Measurements from ENCODE around the gene PLXNC1. TPM values are rescaled to one million over a fixed set of nuclear protein-coding genes. Genes with fewer than 3 reads are reported as not detected.

The PLXNC1 gene
- total and polyA plus RNA-seq, 9 of the 15 experiments (the other 6 are each of a cell fraction or from before 2014, with no cell fraction given): 0.08 to 0.87 (median 0.28) TPM

- Histone ChIP-seq H2AFZ (ENCODE audit: low read depth, low read length) (no peak overlapping the region), H3K4me2 (ENCODE audit: insufficient read depth, low read length) (no peak overlapping the region), H3K9ac (ENCODE audit: insufficient read depth in 1 of 2, low read depth in 2 of 2, low read length in 2 of 2) (no peak overlapping the region), H3K79me2 (ENCODE audit: control insufficient read depth, insufficient read depth, low read length) (no peaks in the 10 kb centered on the region), H3K27me3 (ENCODE audit: control insufficient read depth in 2 of 2, insufficient read depth in 2 of 2, low read length in 2 of 2) (peaks cover 9 to 31% of the 10 kb centered on the region in 2 experiments; a peak in 4 of 5 replicates), H3K4me1 (replicated peaks in 1 of 2; ENCODE audit: control insufficient read depth in 2 of 2, insufficient read depth in 2 of 2, low read length in 2 of 2) (peaks cover 0 to 5% of the 10 kb centered on the region in 2 experiments; a peak in 1 of 5 replicates), H3K27ac (ENCODE audit: extremely low read depth, low read depth, low read length) (no peak overlapping the region), H3K4me3 (no peak overlapping the region), H3K36me3 (ENCODE audit: control insufficient read depth, insufficient read depth, low read length) (no peaks in the 10 kb centered on the region), H4K20me1 (replicated peaks; ENCODE audit: control insufficient read depth, insufficient read depth, low read length) (no peaks in the 10 kb centered on the region), H3K9me3 (replicated peaks; ENCODE audit: control insufficient read depth, insufficient read depth, low read depth, low read length) (no peaks in the 10 kb centered on the region), H3K9me1 (ENCODE audit: control insufficient read depth, insufficient read depth, low read length) (no peaks in the 10 kb centered on the region)
- intact Hi-C loops (cut with micrococcal nuclease): no loop called here
- no peak for DNase-seq (ENCODE audit: extremely low read depth in 1 of 4, low spot score in 3 of 4)
- in situ Hi-C loops (cut with MboI): no loop called here
- WGBS (ENCODE audit: insufficient coverage, low coverage, missing lambda C conversion rate): 7% methylated on average over 7 of the region's 7 CpGs
- no TSS peak for BruUV-seq (replicated peaks)
- CTCF ChIA-PET (ENCODE audit: low intra/inter-chr PET ratio): no interaction called here
- no peak for ATAC-seq
- POLR2A ChIA-PET: interaction anchor here (0.5 to 1.1 kb wide), 3 partner anchors 11 to 349 kb away, joined by 3 read pairs; no protein-coding TSS in a partner anchor
- FAIRE-seq: no peak
- TF ChIP-seq TCF3 (CRISPR knock-in tag; IDR thresholded peaks at IDR 0.05): no peak
- no peak for TF ChIP-seq CLOCK (CRISPR knock-in tag; IDR thresholded peaks at IDR 0.05; ENCODE audit: borderline replicate concordance)
- TF ChIP-seq MBD1 (CRISPR knock-in tag; IDR thresholded peaks at IDR 0.05): no peak
- no peak for TF ChIP-seq CREBBP (IDR thresholded peaks at IDR 0.05; ENCODE audit: low read depth, low read length)
- no peak for TF ChIP-seq MEF2D (tag; conservative IDR thresholded peaks at IDR 0.05; ENCODE audit: low read depth)
- TF ChIP-seq MCM7 (IDR thresholded peaks at IDR 0.05): no peak
- TF ChIP-seq ZNF785 (CRISPR knock-in tag; IDR thresholded peaks at IDR 0.05): no peak
- TF ChIP-seq C11orf30 (IDR thresholded peaks at IDR 0.05; ENCODE audit: low read depth): no peak
- no peak for TF ChIP-seq NBN (IDR thresholded peaks at IDR 0.05; ENCODE audit: low read depth)
- no peak for TF ChIP-seq CBX2 (IDR thresholded peaks at IDR 0.05; ENCODE audit: insufficient read depth, low read length, poor library complexity, severe bottlenecking)
- no peak for TF ChIP-seq MCM3 (IDR thresholded peaks at IDR 0.05)
- no peak for TF ChIP-seq ZNF444 (CRISPR knock-in tag; IDR thresholded peaks at IDR 0.05)
- no peak for TF ChIP-seq SP1 (CRISPR knock-in tag; IDR thresholded peaks at IDR 0.05)
- no peak for TF ChIP-seq CXXC5 (CRISPR knock-in tag; IDR thresholded peaks at IDR 0.05)
- TF ChIP-seq KLF10 (CRISPR knock-in tag; IDR thresholded peaks at IDR 0.05): no peak
- no peak for TF ChIP-seq SP2 (IDR thresholded peaks at IDR 0.05; ENCODE audit: extremely low read depth, low read depth, low read length, poor library complexity, severe bottlenecking)
- no peak for TF ChIP-seq PRMT5 (CRISPR knock-in tag; IDR thresholded peaks at IDR 0.05)
- TF ChIP-seq NKRF (IDR thresholded peaks at IDR 0.05; ENCODE audit: borderline replicate concordance): no peak
These were observed 36.8 kb downstream of the PLXNC1 start for GRCh38 chr12:94184995-94185719.

Data from K562 (cell line).